Cerebellar cortex (tissue), 1 donor: Measurements from ENCODE around the gene NFATC3.

Source experiments
- DNase-seq: peaks from one replicate; pipeline ENCODE4 v3.0.0-alpha.2; 2015; ENCODE audit warnings: low spot score

NFATC3 gene

GRCh38 chr16:68250951-68251350 lies 165.8 kb downstream of the NFATC3 start:
- no peak for DNase-seq

GRCh38 chr16:68251832-68252231 lies 166.7 kb downstream of the NFATC3 start:
- DNase-seq, result peak; percentile 92

GRCh38 chr16:68252383-68252782 lies 167.2 kb downstream of the NFATC3 start:
- no peak for DNase-seq

GRCh38 chr16:68253721-68254120 lies 168.6 kb downstream of the NFATC3 start:
- DNase-seq, result no peak

- no peak for DNase-seq
These were observed 170.5 kb downstream of the NFATC3 start for GRCh38 chr16:68255712-68256111.

- no peak for DNase-seq
These were observed 172.2 kb downstream of the NFATC3 start for GRCh38 chr16:68257251-68257905.

GRCh38 chr16:68257906-68258800 lies 173.0 kb downstream of the NFATC3 start:
- no peak for DNase-seq

- peak; percentile 69 for DNase-seq
These were observed 174.0 kb downstream of the NFATC3 start for GRCh38 chr16:68259007-68259825.

GRCh38 chr16:68263559-68264127 lies 178.5 kb downstream of the NFATC3 start:
- no peak for DNase-seq

- DNase-seq, result peak; percentile 49
These were observed 179.2 kb downstream of the NFATC3 start, which contains the start of gene SLC7A6 for GRCh38 chr16:68264128-68265077. Gene SLC7A6 (plus strand): TSS chr16:68264526. CDS start chr16:68274727, 10,201 bp downstream.

- peak; percentile 67 for DNase-seq
These were observed 180.1 kb downstream of the NFATC3 start for GRCh38 chr16:68265078-68265920.

- DNase-seq, result no peak
These were observed 182.6 kb downstream of the NFATC3 start for GRCh38 chr16:68267612-68268405.

GRCh38 chr16:68269793-68270192 lies 184.6 kb downstream of the NFATC3 start:
- DNase-seq, result no peak

- no peak for DNase-seq
These were observed 185.2 kb downstream of the NFATC3 start for GRCh38 chr16:68270353-68270752.

- DNase-seq, result no peak
These were observed 187.5 kb downstream of the NFATC3 start for GRCh38 chr16:68272507-68273209.

- DNase-seq, result no peak
These were observed 188.3 kb downstream of the NFATC3 start for GRCh38 chr16:68273459-68273858.

GRCh38 chr16:68273896-68274295 lies 188.7 kb downstream of the NFATC3 start:
- DNase-seq, result no peak

- no peak for DNase-seq
These were observed 189.3 kb downstream of the NFATC3 start for GRCh38 chr16:68274441-68274840.
